OCI-LY7 (cell line): ENCODE measurements around the gene ACD. TPM values are rescaled to one million over a fixed set of nuclear protein-coding genes. Genes with fewer than 3 reads are reported as not detected.

Experiments
- BruUV-seq: library from RNA; stranded (reverse); fragments of 400-500 nt; replicated peaks from 2 replicates; lab custom pipeline; 2021; lab: Mats Ljungman, UMichigan
- CTCF ChIA-PET: fragments of 300-600 bp; sonication (Branson Sonifier 250); formaldehyde crosslinking; loops from one replicate; lab custom pipeline; 2022; ENCODE audit warnings: antibody characterized with exemption; ENCODE audit not compliant: unreplicated experiment; lab: Charles Lee
- POLR2A ChIA-PET: fragments of 300-600 bp; sonication (Branson Sonifier 250); formaldehyde crosslinking; loops from one replicate; lab custom pipeline; 2022; ENCODE audit warnings: antibody characterized with exemption; lab: Charles Lee
- DNase-seq: peaks from one replicate; pipeline ENCODE4 v3.0.0-alpha.2; 2015; ENCODE audit warnings: low spot score
- H2AFZ ChIP-seq: fragments of 200-600 bp; sonication (generic), shearing (Covaris generic); 2 replicates; pipeline ENCODE4 v1.6.1; 2014; ENCODE audit warnings: mild to moderate bottlenecking, antibody characterized with exemption, low read length, moderate library complexity
- H3K27ac ChIP-seq: fragments of 200-600 bp; sonication (generic); 2 replicates; pipeline ENCODE4 v1.5.1; 2014; ENCODE audit warnings: mixed run types, low read depth, mild to moderate bottlenecking, moderate library complexity, low read length, inconsistent platforms; ENCODE audit not compliant: poor library complexity, severe bottlenecking
- H3K36me3 ChIP-seq: fragments of 200-600 bp; sonication (generic); 2 replicates; pipeline ENCODE4 v1.6.1; 2014; ENCODE audit warnings: mild to moderate bottlenecking, antibody characterized with exemption, low read length, moderate library complexity, mixed read lengths; ENCODE audit not compliant: insufficient read depth
- H3K4me1 ChIP-seq: fragments of 200-600 bp; sonication (generic); 2 replicates; pipeline ENCODE4 v1.5.1; 2014; ENCODE audit warnings: mild to moderate bottlenecking, low read length; ENCODE audit not compliant: insufficient read depth, poor library complexity, severe bottlenecking
- H3K4me2 ChIP-seq: fragments of 200-600 bp; sonication (generic); 2 replicates; pipeline ENCODE4 v1.6.1; 2014; ENCODE audit warnings: mild to moderate bottlenecking, low read length
- H3K4me3 ChIP-seq: fragments of 200-600 bp; sonication (generic); 2 replicates; pipeline ENCODE4 v1.5.1; 2014; ENCODE audit warnings: mild to moderate bottlenecking, low read depth, low read length; ENCODE audit not compliant: poor library complexity, severe bottlenecking
- H3K79me2 ChIP-seq: fragments of 200-600 bp; sonication (generic); 2 replicates; pipeline ENCODE4 v1.6.1; 2016; ENCODE audit warnings: low read depth, mild to moderate bottlenecking, low read length, moderate library complexity, mixed read lengths; ENCODE audit not compliant: insufficient read depth
- H3K9me2 ChIP-seq: fragments of 200-600 bp; sonication (generic); 2 replicates; pipeline ENCODE4 v1.6.1; 2016; ENCODE audit warnings: mild to moderate bottlenecking, low read length, mixed read lengths; ENCODE audit not compliant: insufficient read depth
- H3K9me3 ChIP-seq: fragments of 200-600 bp; sonication (generic); 2 replicates; pipeline ENCODE4 v1.6.1; 2014; ENCODE audit warnings: mild to moderate bottlenecking, mixed run types, low read length, mixed read lengths
- H4K20me1 ChIP-seq: fragments of 200-600 bp; sonication (generic); 2 replicates; pipeline ENCODE4 v1.6.1; 2014; ENCODE audit warnings: mild to moderate bottlenecking, antibody characterized with exemption, low read length, moderate library complexity, mixed read lengths; ENCODE audit not compliant: insufficient read depth
- EZH2phosphoT487 ChIP-seq: fragments of 200-600 bp; sonication (generic); IDR thresholded peaks from 2 replicates; pipeline ENCODE4 v1.6.1; 2018; ENCODE audit warnings: low read depth, borderline replicate concordance, mild to moderate bottlenecking, mixed run types, antibody characterized with exemption, low read length, moderate library complexity, mixed read lengths
- intact Hi-C: fragments of 100-400 bp; cut with micrococcal nuclease; formaldehyde crosslinking; loops from one replicate; pipeline ENCODE4 v1.10.0; 2022; ENCODE audit not compliant: unreplicated experiment
- total RNA-seq, 2 experiments: library from RNA; depleted of rRNA in 1 of 2; stranded (reverse); fragments of >200 nt in 1 of 2; shearing (Covaris generic) in 1 of 2; gene quantifications; 2 replicates each; pipeline ENCODE4 v1.2.3, GENCODE V29; 2014 to 2022
- TF ChIP-seq, protein P1 (sequence below): fragments of 200-600 bp; sonication (generic); conservative IDR thresholded peaks from 2 replicates; pipeline ENCODE4 v1.5.1; 2014; ENCODE audit warnings: mild to moderate bottlenecking, antibody characterized with exemption, low read length, moderate library complexity, mixed read lengths

The ACD gene
- total RNA-seq, 2 experiments from 2014 or later: 33.7 to 45.4 TPM

DNA sequence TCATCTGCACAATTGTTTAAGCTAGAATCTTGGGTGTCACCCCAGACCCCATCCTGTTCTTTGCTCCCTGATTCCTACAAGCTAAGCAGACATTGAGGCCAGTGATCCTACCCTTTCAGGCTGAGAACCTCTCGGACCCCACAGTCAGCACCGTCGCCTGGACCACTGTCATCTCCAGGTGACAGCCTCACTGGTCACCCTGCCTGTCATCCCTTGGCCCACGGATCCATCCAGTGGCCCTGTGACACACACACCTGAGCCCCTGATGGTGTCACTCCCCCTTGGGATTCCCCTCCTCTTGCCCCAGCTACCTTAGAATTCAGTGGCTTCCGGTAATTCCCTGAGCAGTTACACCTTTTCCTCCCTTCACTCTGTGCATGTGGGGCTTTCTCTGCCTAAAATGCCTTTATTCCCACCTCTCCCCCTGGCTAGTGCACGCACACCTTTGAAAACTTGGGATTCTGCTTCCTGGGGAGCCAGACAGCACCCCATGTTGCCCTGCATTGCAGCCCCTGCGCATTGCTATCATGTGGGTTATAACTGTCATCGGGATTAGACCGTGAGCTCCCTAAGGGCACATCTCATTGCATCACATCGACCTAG is 9.5 kb upstream of the ACD start:
- intact Hi-C loops: loop anchor here (10.0 kb wide), 1 partner anchor 375 kb away; no protein-coding TSS in a partner anchor
- Histone ChIP-seq H4K20me1 (no peaks in the 10 kb centered on the region), H3K79me2 (no peaks in the 10 kb centered on the region), H3K9me2 (no peaks in the 10 kb centered on the region), H3K9me3 (no peaks in the 10 kb centered on the region), H3K4me2 (no peak overlapping the region), H3K4me3 (no peak overlapping the region), H3K27ac (peak overlapping the region; percentile 80), H3K4me1 (peaks cover 38% of the 10 kb centered on the region), H2AFZ (no peak overlapping the region), H3K36me3 (no peaks in the 10 kb centered on the region)
- ChIA-PET CTCF (interaction anchor here (0.5 kb wide), 1 partner anchor 111 kb away, joined by 3 read pairs; no protein-coding TSS in a partner anchor), POLR2A (interaction anchor here (0.6 to 0.9 kb wide), 3 partner anchors 138 to 176 kb away, joined by 3 read pairs; no protein-coding TSS in a partner anchor)
- no peak for DNase-seq
- BruUV-seq: no TSS peak
- TF ChIP-seq EZH2phosphoT487: no peak
- TF ChIP-seq, protein P1, sequence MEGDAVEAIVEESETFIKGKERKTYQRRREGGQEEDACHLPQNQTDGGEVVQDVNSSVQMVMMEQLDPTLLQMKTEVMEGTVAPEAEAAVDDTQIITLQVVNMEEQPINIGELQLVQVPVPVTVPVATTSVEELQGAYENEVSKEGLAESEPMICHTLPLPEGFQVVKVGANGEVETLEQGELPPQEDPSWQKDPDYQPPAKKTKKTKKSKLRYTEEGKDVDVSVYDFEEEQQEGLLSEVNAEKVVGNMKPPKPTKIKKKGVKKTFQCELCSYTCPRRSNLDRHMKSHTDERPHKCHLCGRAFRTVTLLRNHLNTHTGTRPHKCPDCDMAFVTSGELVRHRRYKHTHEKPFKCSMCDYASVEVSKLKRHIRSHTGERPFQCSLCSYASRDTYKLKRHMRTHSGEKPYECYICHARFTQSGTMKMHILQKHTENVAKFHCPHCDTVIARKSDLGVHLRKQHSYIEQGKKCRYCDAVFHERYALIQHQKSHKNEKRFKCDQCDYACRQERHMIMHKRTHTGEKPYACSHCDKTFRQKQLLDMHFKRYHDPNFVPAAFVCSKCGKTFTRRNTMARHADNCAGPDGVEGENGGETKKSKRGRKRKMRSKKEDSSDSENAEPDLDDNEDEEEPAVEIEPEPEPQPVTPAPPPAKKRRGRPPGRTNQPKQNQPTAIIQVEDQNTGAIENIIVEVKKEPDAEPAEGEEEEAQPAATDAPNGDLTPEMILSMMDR: no peak

DNA sequence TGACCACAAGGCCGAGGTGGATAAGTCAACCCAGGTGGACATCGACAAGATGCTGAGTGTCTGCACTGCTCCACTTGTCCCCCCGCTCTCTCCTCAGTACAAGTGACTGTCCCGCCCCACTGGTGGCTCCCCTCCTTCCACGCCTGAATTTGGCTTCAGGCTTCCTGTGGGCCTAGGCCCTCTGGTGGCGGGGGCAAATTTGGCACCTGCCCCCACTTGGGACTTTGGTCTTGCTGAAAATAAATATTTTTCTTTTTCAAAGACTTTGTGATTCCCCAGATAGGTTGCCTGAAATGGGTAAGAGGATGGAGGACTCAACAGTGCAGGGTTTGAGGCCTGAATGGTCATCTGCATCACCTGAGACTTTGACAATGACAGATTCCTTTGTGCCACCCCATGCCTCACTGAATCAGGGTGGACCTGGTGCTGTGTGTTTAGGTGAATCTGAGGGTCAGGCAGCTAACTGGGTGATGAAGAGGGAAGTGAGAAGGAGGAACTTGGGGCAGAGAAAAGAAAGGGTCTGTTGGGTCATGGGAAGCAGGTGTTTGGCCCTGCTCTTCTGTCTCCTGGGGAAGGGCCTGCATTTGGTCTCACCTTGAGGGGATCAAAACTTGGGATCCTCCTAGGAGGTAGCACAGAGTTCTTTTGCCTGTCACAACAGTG is 8.6 kb upstream of the ACD start:
- Histone ChIP-seq H4K20me1 (no peaks in the 10 kb centered on the region), H3K27ac (peak overlapping the region; percentile 80), H3K9me3 (no peaks in the 10 kb centered on the region), H3K9me2 (no peaks in the 10 kb centered on the region), H3K4me3 (peak overlapping the region; percentile 14), H3K4me1 (peaks cover 38% of the 10 kb centered on the region), H3K36me3 (no peaks in the 10 kb centered on the region), H3K79me2 (no peaks in the 10 kb centered on the region), H3K4me2 (peak overlapping the region; percentile 93), H2AFZ (peak overlapping the region; percentile 60; the same call in 1 of the 2 replicates)
- ChIA-PET CTCF (interaction anchor here (0.9 to 2.3 kb wide), 2 partner anchors 23 to 121 kb away, joined by 4 to 9 read pairs; no protein-coding TSS in a partner anchor), POLR2A (interaction anchor here (1.0 to 1.6 kb wide), 3 partner anchors 24 to 122 kb away, joined by 3 to 6 read pairs (median 5); partner anchors contain the start of gene CARMIL2)
- no TSS peak for BruUV-seq
- peak; percentile 73 for DNase-seq
- intact Hi-C loops: loop anchor here (1.0 kb wide), 1 partner anchor 147 kb away; no protein-coding TSS in a partner anchor
- TF ChIP-seq EZH2phosphoT487: no peak
- TF ChIP-seq, protein P1: peak; percentile 73
